ENCODE data around the gene KRTAP6-3.

DNA sequence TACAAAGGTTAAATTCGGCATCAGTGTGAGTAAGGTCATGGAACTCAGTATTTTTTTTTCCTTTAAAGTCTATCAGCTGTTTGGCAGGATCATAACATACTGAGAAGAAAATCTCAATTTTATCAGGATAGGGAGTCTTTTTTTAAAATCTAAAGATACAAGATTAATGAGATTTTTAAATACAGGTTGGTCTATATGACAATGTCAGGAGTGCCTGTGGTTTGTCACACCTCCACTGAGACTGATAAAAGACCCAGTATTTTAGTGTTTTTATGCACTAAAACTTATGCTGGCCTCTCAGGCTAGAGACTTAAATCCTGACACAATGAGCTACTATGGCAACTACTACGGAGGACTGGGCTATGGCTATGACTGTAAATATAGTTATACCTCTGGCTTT, 50.3 kb downstream of the KRTAP6-3 start, which contains the start of gene KRTAP20-3:
- TF ChIP-seq, protein P1, sequence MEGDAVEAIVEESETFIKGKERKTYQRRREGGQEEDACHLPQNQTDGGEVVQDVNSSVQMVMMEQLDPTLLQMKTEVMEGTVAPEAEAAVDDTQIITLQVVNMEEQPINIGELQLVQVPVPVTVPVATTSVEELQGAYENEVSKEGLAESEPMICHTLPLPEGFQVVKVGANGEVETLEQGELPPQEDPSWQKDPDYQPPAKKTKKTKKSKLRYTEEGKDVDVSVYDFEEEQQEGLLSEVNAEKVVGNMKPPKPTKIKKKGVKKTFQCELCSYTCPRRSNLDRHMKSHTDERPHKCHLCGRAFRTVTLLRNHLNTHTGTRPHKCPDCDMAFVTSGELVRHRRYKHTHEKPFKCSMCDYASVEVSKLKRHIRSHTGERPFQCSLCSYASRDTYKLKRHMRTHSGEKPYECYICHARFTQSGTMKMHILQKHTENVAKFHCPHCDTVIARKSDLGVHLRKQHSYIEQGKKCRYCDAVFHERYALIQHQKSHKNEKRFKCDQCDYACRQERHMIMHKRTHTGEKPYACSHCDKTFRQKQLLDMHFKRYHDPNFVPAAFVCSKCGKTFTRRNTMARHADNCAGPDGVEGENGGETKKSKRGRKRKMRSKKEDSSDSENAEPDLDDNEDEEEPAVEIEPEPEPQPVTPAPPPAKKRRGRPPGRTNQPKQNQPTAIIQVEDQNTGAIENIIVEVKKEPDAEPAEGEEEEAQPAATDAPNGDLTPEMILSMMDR (IDR thresholded peaks at IDR 0.05), result no peak
- no peak for TF ChIP-seq POLR2A (IDR thresholded peaks at IDR 0.05)
